Tibial nerve (tissue), 4 donors: ENCODE measurements around the gene CRYL1. TPM values are rescaled to one million over a fixed set of nuclear protein-coding genes. Genes with fewer than 3 reads are reported as not detected.

ENCODE experiments used
- DNase-seq, 2 donors: peaks; one replicate each; pipeline ENCODE4 v3.0.0-alpha.2; 2019; ENCODE audit warnings: low spot score in 2 of 2
- H3K27ac ChIP-seq, 4 donors: fragments of 200-600 bp; sonication (generic) in 3 of 4; one replicate each; pipeline ENCODE4 v1.5.1; 2017 to 2019; ENCODE audit warnings: mild to moderate bottlenecking in 1 of 4
- H3K27me3 ChIP-seq, 2 donors: fragments of 200-600 bp; sonication (generic) in 1 of 2; one replicate each; pipeline versions ENCODE4 v1.5.1 to v1.6.0; 2017 to 2019
- H3K36me3 ChIP-seq, 3 donors: fragments of 200-600 bp; sonication (generic); one replicate each; pipeline ENCODE4 v1.5.1; 2018 to 2019
- H3K4me1 ChIP-seq, 4 donors: fragments of 200-600 bp; sonication (generic) in 3 of 4; one replicate each; pipeline ENCODE4 v1.5.1; 2017 to 2019
- H3K4me3 ChIP-seq, 4 donors: fragments of 200-600 bp; sonication (generic) in 3 of 4; one replicate each; pipeline ENCODE4 v1.5.1; 2017 to 2019; ENCODE audit warnings: mild to moderate bottlenecking in 1 of 4, moderate library complexity in 1 of 4
- H3K9me3 ChIP-seq, 4 donors: fragments of 200-600 bp; sonication (generic) in 3 of 4; one replicate each; pipeline ENCODE4 v1.5.1; 2017 to 2019
- EP300 ChIP-seq, 2 donors: sonication (generic); formaldehyde crosslinking; IDR thresholded peaks; one replicate each; pipeline ENCODE4 v1.6.1; 2017; ENCODE audit warnings: antibody characterized with exemption in 2 of 2, mild to moderate bottlenecking in 1 of 2
- POLR2A ChIP-seq, 2 donors: fragments of 450-650 bp; IDR thresholded peaks; one replicate each; pipeline ENCODE4 v1.6.1; 2017; ENCODE audit warnings: antibody characterized with exemption in 2 of 2, mild to moderate bottlenecking in 2 of 2, moderate library complexity in 2 of 2
- WGBS, 2 donors: methylation state at CpG; one replicate each; pipeline ENCODE4 v1.1.5; 2018; 5-methylcytosine and 5-hydroxymethylcytosine counted together
- total RNA-seq, 4 donors: library from RNA; depleted of rRNA; stranded (reverse); fragments of >200 nt; gene quantifications; one replicate each; pipeline ENCODE4 v1.1.0, GENCODE V29; 2016
- TF ChIP-seq, protein P1 (sequence below), 5 experiments: fragments of 200-600 bp in 3 of 5; fragments of 450-650 bp in 2 of 5; sonication (generic) in 3 of 5; IDR thresholded peaks; one replicate each; pipeline ENCODE4 v1.5.1; 2016 to 2019; ENCODE audit warnings: antibody characterized with exemption in 5 of 5, mild to moderate bottlenecking in 3 of 5, moderate library complexity in 2 of 5

CRYL1 gene
- total RNA-seq, 4 donors from 2014 or later, result 33.9 to 60.5 (median 49.5) TPM

DNA sequence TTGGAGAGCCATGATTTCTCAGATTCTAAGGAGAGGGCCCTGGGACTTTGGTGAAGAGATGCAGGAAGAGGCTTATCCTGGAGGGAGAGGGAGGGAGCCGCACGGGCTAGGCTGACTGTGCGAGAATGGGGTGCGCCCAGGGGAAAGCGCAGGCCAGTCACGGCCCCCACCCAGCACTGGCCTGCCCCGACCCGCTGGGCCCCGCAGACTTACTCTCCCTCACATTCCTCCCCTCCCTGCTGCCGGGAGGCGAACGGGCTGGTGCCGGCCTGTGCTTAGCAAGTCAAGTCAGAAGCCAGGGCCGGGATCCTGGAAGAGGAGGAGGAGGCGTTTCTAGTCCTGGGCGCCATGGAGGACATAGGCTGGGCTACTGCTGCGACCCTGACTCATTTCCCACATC is 120.0 kb downstream of the CRYL1 start:
- Histone ChIP-seq H3K4me1 (peaks cover 0 to 9% (median 3%) of the 10 kb centered on the region in 4 donors), H3K27me3 (no peaks in the 10 kb centered on the region), H3K27ac (no peak overlapping the region), H3K4me3 (no peak overlapping the region), H3K9me3 (no peaks in the 10 kb centered on the region), H3K36me3 (peaks cover 0 to 36% (median 6%) of the 10 kb centered on the region in 3 donors)
- 52 to 67% methylated on average over 12 to 17 of the region's 17 CpGs for WGBS, 2 donors
- TF ChIP-seq, protein P1, sequence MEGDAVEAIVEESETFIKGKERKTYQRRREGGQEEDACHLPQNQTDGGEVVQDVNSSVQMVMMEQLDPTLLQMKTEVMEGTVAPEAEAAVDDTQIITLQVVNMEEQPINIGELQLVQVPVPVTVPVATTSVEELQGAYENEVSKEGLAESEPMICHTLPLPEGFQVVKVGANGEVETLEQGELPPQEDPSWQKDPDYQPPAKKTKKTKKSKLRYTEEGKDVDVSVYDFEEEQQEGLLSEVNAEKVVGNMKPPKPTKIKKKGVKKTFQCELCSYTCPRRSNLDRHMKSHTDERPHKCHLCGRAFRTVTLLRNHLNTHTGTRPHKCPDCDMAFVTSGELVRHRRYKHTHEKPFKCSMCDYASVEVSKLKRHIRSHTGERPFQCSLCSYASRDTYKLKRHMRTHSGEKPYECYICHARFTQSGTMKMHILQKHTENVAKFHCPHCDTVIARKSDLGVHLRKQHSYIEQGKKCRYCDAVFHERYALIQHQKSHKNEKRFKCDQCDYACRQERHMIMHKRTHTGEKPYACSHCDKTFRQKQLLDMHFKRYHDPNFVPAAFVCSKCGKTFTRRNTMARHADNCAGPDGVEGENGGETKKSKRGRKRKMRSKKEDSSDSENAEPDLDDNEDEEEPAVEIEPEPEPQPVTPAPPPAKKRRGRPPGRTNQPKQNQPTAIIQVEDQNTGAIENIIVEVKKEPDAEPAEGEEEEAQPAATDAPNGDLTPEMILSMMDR (IDR thresholded peaks at IDR 0.05), result no peak
- no peak for TF ChIP-seq EP300 (IDR thresholded peaks at IDR 0.05)
- no peak for DNase-seq

DNA sequence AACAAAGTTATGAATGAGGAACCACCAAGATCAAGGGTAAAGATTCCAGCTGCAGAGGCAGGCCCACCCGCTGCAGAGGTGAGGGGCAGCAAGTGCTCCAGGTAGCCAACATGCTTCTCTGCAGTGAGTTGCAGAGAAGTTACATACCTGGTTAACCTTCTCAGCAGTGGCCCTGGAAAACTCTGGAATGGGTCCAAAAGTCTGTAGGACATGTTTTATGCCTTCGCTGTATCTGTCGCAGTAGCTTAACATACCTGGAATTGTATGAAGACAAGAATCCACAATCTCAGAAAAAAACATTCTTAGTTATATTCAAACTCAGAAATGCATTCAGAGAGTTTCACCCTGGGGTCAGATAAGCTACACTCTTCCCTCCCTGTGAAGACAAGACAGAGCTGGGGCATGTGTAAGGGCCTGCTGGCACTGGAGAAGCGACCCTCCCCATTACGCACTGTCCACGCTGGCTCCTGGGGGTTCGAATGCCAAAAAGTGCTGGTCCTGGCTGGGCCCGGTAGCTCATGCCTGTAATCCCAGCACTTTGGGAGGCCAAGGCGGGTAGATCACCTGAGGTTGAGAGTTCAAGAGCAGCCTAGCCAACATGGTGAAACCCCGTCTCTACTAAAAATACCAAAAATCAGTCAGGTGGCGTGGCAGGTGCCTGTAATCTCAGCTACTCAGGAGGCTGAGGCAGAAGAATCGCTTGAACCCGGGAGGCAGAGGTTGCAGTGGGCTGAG is 121.0 kb downstream of the CRYL1 start:
- Histone ChIP-seq H3K9me3 (no peaks in the 10 kb centered on the region), H3K36me3 (peaks cover 0 to 36% (median 6%) of the 10 kb centered on the region in 3 donors)
- no peak for TF ChIP-seq POLR2A (IDR thresholded peaks at IDR 0.05)
- no peak for TF ChIP-seq EP300 (IDR thresholded peaks at IDR 0.05)
- TF ChIP-seq, protein P1 (IDR thresholded peaks at IDR 0.05), result no peak

DNA sequence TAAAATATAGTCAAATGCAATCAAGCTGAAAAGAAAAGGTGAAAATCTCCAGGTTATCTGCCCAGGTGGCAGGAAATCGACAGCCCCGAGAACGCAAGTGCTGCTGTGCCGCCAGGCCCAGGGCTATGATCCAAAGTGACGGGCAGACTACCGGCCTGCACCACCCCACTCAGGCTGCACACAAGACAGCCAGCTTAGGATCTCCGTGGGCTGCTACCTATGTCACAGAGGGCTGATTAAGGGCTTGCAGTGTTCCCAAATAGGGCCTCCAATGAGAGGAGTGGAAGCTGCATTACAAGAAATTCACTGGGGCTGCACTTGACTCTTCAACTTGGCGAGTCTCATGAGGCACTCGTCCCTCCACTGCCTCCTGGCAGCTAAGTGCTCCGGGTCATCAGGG is 121.8 kb downstream of the CRYL1 start:
- DNase-seq, result no peak
- Histone ChIP-seq H3K4me3 (no peak overlapping the region), H3K9me3 (no peaks in the 10 kb centered on the region), H3K4me1 (peaks cover 0 to 9% (median 3%) of the 10 kb centered on the region in 4 donors), H3K36me3 (peaks cover 0 to 36% (median 6%) of the 10 kb centered on the region in 3 donors), H3K27ac (no peak overlapping the region), H3K27me3 (no peaks in the 10 kb centered on the region)
- WGBS, 2 donors, result 83 to 89% methylated on average over 10 of the region's 10 CpGs
- TF ChIP-seq EP300 (IDR thresholded peaks at IDR 0.05) (no peak), POLR2A (IDR thresholded peaks at IDR 0.05) (no peak)

More for the DNA sequence above, 121.0 kb downstream of the CRYL1 start:
- Histone ChIP-seq H3K27ac (no peak overlapping the region), H3K4me1 (peaks cover 0 to 9% (median 3%) of the 10 kb centered on the region in 4 donors), H3K4me3 (no peak overlapping the region), H3K27me3 (no peaks in the 10 kb centered on the region)
- 87 to 95% methylated on average over 13 of the region's 13 CpGs for WGBS, 2 donors
- no peak for DNase-seq

DNA sequence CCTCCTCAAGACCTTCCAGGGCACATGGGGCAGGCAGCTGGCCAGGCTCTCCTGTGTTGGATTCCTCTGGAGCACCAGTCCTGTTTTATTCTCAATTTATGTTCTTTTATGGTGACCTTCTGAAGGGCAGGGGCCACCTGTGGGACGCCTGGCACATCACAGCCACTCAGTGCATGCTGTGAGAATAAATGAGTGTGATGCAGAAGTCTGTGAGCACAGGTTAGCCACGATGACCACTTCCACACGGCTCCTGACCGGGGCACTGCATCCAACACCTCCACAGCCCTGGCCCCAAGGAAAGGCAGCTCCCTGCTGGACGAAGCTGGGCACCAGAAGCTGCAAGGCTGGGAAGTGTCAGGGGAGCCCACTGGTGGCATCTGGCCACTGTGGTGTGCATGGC is 122.8 kb downstream of the CRYL1 start:
- H3K27ac ChIP-seq, result no peak overlapping the region
- H3K4me1 ChIP-seq, result peaks cover 0 to 9% (median 3%) of the 10 kb centered on the region in 4 donors
- WGBS, 2 donors, result 85 to 90% methylated on average over 5 of the region's 5 CpGs
- H3K4me3 ChIP-seq, result no peak overlapping the region
- H3K27me3 ChIP-seq, result no peaks in the 10 kb centered on the region
- DNase-seq, result no peak
- no peak for TF ChIP-seq EP300 (IDR thresholded peaks at IDR 0.05)
- TF ChIP-seq, protein P1 (IDR thresholded peaks at IDR 0.05), result no peak
- TF ChIP-seq POLR2A (IDR thresholded peaks at IDR 0.05), result no peak
- peaks cover 0 to 36% (median 6%) of the 10 kb centered on the region in 3 donors for H3K36me3 ChIP-seq
- H3K9me3 ChIP-seq, result no peaks in the 10 kb centered on the region

DNA sequence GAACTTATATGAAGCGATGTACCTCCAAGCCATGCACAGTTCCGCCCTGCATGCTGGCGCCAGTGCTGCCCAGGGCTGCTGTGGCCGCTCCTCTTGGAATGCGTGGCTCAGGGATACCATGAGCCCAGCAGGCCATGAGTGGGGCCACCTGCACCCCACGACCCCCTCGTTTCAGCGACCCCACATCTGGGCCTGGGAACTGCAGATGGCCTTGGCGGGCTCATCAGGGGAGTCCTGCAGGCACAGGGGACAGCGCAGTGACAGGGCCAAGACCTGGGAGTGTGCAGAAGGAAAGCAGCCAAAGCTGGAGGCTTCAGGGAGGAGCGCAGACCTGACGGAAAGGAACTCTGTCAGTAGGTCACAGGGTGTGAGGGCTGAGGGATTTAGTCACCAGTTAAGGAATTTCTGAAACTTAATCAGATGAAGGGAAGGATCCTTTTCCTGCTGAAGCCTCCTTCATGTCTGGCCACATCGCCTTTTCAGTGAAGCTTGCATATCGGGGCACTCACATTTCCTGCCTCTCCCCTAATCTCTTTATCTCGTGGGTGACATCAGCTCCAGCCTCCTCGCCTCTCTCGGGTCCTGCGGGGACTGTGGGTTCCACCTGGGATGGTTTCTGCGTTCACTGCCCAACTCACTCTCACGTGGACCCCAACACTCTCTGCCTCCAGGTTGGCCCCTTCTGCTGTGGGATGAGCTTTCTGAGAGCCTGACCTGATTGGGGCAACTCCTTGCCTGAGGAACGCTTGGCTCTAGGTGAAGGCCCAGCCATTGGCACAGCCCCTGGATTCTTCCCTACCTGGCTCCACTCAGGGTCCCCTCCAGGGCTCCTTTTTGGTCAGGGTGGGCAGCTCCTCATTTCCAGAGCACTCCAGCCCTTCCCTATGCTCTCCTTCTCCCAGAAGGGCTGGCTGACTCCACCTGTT is 123.5 kb downstream of the CRYL1 start:
- DNase-seq, result no peak
- Histone ChIP-seq H3K9me3 (no peaks in the 10 kb centered on the region), H3K4me3 (no peak overlapping the region), H3K27me3 (no peaks in the 10 kb centered on the region), H3K27ac (no peak overlapping the region), H3K4me1 (peaks cover 0 to 9% (median 3%) of the 10 kb centered on the region in 4 donors), H3K36me3 (peaks cover 0 to 36% (median 6%) of the 10 kb centered on the region in 3 donors)
- TF ChIP-seq POLR2A (IDR thresholded peaks at IDR 0.05) (no peak), EP300 (IDR thresholded peaks at IDR 0.05) (no peak)
- TF ChIP-seq, protein P1 (IDR thresholded peaks at IDR 0.05), result no peak
- 84% methylated on average over 21 of the region's 21 CpGs for WGBS, 2 donors
